IMR-90 (cell line): ENCODE data around the gene R3HDM4. TPM values are rescaled to one million over a fixed set of nuclear protein-coding genes. Genes with fewer than 3 reads are reported as not detected.

Experiments used
- ATAC-seq: fragments of 200-7000 bp; cut with Tn5 transposase; 2 replicates; pipeline ENCODE4 v1.9.1; 2020; ENCODE audit warnings: low read depth, mild to moderate bottlenecking, moderate library complexity
- BruUV-seq: library from RNA; stranded (reverse); fragments of 400-500 nt; replicated peaks from 2 replicates; lab custom pipeline; 2021; lab: Mats Ljungman, UMichigan
- CTCF ChIA-PET: fragments of 300-600 bp; formaldehyde crosslinking; extraction: SDS; loops from one replicate; lab custom pipeline; 2021; ENCODE audit warnings: antibody characterized with exemption; lab: Yijun Ruan, JAX
- POLR2A ChIA-PET: fragments of 300-600 bp; sonication (Branson Sonifier 250); formaldehyde crosslinking; loops from one replicate; lab custom pipeline; 2022; ENCODE audit warnings: antibody characterized with exemption; ENCODE audit not compliant: unreplicated experiment; lab: Charles Lee
- DNase-seq: peaks from one replicate; pipeline ENCODE4 v3.0.0; 2013
- H2AFZ ChIP-seq: replicated peaks from 2 replicates; pipeline ENCODE3; 2013; ENCODE audit warnings: low read length, mild to moderate bottlenecking; ENCODE audit not compliant: poor library complexity
- H2AK5ac ChIP-seq: 2 replicates; pipeline ENCODE4 v1.6.1; 2013; ENCODE audit warnings: low read depth, low read length, inconsistent platforms
- H2AK9ac ChIP-seq: replicated peaks from 2 replicates; pipeline ENCODE3; 2013; ENCODE audit warnings: mild to moderate bottlenecking, low read depth, low read length, moderate library complexity; ENCODE audit not compliant: poor library complexity
- H2BK120ac ChIP-seq: 2 replicates; pipeline ENCODE4 v1.6.1; 2013; ENCODE audit warnings: low read depth, low read length, inconsistent platforms
- H2BK15ac ChIP-seq: 3 replicates; pipeline ENCODE4 v1.6.1; 2013; ENCODE audit warnings: low read depth, low read length, inconsistent platforms
- H2BK20ac ChIP-seq: 2 replicates; pipeline ENCODE4 v1.6.1; 2013; ENCODE audit warnings: low read depth, mild to moderate bottlenecking, inconsistent platforms, low read length, moderate library complexity
- H2BK5ac ChIP-seq: 2 replicates; pipeline ENCODE4 v1.6.1; 2013; ENCODE audit warnings: mild to moderate bottlenecking, low read depth, low read length, inconsistent platforms; ENCODE audit not compliant: poor library complexity, severe bottlenecking
- H3K14ac ChIP-seq: replicated peaks from 2 replicates; pipeline ENCODE4 v1.6.1; 2013; ENCODE audit warnings: low read depth, low read length, inconsistent platforms
- H3K18ac ChIP-seq: 2 replicates; pipeline ENCODE4 v1.6.1; 2013; ENCODE audit warnings: low read depth, low read length, control low read depth
- H3K23ac ChIP-seq: 2 replicates; pipeline ENCODE4 v1.6.1; 2013; ENCODE audit warnings: low read depth, low read length, inconsistent platforms
- H3K27ac ChIP-seq: 2 replicates; pipeline ENCODE4 v1.5.1; 2013; ENCODE audit warnings: mild to moderate bottlenecking, control low read depth, low read length; ENCODE audit not compliant: insufficient read depth
- H3K27me3 ChIP-seq: 2 replicates; pipeline ENCODE4 v1.6.1; 2013; ENCODE audit warnings: low read length; ENCODE audit not compliant: control insufficient read depth, insufficient read depth
- H3K36me3 ChIP-seq: 2 replicates; pipeline ENCODE4 v1.6.1; 2013; ENCODE audit warnings: low read length, mixed read lengths; ENCODE audit not compliant: control insufficient read depth, insufficient read depth
- H3K4ac ChIP-seq: 2 replicates; pipeline ENCODE4 v1.6.1; 2013; ENCODE audit warnings: low read depth, low read length, inconsistent platforms
- H3K4me1 ChIP-seq: 2 replicates; pipeline ENCODE4 v1.6.1; 2013; ENCODE audit warnings: low read length, mixed read lengths; ENCODE audit not compliant: control insufficient read depth, insufficient read depth
- H3K4me2 ChIP-seq: 2 replicates; pipeline ENCODE4 v1.6.1; 2013; ENCODE audit warnings: low read depth, mild to moderate bottlenecking, control low read depth, low read length, moderate library complexity
- H3K4me3 ChIP-seq: 2 replicates; pipeline ENCODE4 v1.5.1; 2013; ENCODE audit warnings: low read depth, mild to moderate bottlenecking, control low read depth, low read length, moderate library complexity; ENCODE audit not compliant: insufficient read depth
- H3K56ac ChIP-seq: 2 replicates; pipeline ENCODE4 v1.6.1; 2013; ENCODE audit warnings: low read length, inconsistent platforms; ENCODE audit not compliant: insufficient read depth; ENCODE audit errors: extremely low read depth
- H3K79me1 ChIP-seq, 2 experiments: 2 replicates each; pipeline ENCODE4 v1.6.1; 2013; ENCODE audit warnings: low read length in 2 of 2, inconsistent platforms in 1 of 2, low read depth in 1 of 2
- H3K9ac ChIP-seq: 2 replicates; pipeline ENCODE4 v1.6.1; 2013; ENCODE audit warnings: low read depth, low read length, control low read depth
- H3K9me1 ChIP-seq: 2 replicates; pipeline ENCODE4 v1.6.1; 2013; ENCODE audit warnings: low read length, inconsistent platforms; ENCODE audit not compliant: insufficient read depth
- H3K9me3 ChIP-seq: 2 replicates; pipeline ENCODE4 v1.6.1; 2013; ENCODE audit warnings: low read length; ENCODE audit not compliant: control insufficient read depth, insufficient read depth
- H4K20me1 ChIP-seq: 2 replicates; pipeline ENCODE4 v1.6.1; 2013; ENCODE audit warnings: low read length, inconsistent platforms; ENCODE audit not compliant: insufficient read depth
- H4K5ac ChIP-seq: 2 replicates; pipeline ENCODE4 v1.6.1; 2013; ENCODE audit warnings: mild to moderate bottlenecking, low read depth, low read length, control low read depth
- H4K8ac ChIP-seq, 2 experiments: 2 replicates each; pipeline ENCODE4 v1.6.1; 2013; ENCODE audit warnings: low read depth in 2 of 2, low read length in 2 of 2, control low read depth in 1 of 2, inconsistent platforms in 1 of 2
- H4K91ac ChIP-seq: 2 replicates; pipeline ENCODE4 v1.6.1; 2013; ENCODE audit warnings: low read depth, low read length, inconsistent platforms; ENCODE audit not compliant: insufficient read depth
- CEBPB ChIP-seq: IDR thresholded peaks from 2 replicates; pipeline ENCODE4 v1.6.1; 2012; ENCODE audit warnings: low read depth, low read length, improper control_type of control experiment
- MAZ ChIP-seq: IDR thresholded peaks from 2 replicates; pipeline ENCODE4 v1.6.1; 2012; ENCODE audit warnings: low read depth, mild to moderate bottlenecking, low read length, improper control_type of control experiment, moderate library complexity, borderline replicate concordance
- USF2 ChIP-seq: fragments of 150-350 bp; IDR thresholded peaks from 2 replicates; pipeline ENCODE4 v1.6.1; 2017; ENCODE audit warnings: mild to moderate bottlenecking, antibody characterized with exemption, low read length, low read depth
- WGBS, 2 experiments: methylation state at CpG; one replicate each; pipeline versions ENCODE4 v1.1.5 to v1.1.7; 2013; ENCODE audit warnings: missing lambda C conversion rate in 2 of 2; ENCODE audit not compliant: insufficient read length in 1 of 2; ENCODE audit errors: extremely low coverage in 2 of 2; 5-methylcytosine and 5-hydroxymethylcytosine counted together
- dilution Hi-C: fragments of 300-500 bp; cut with HindIII; formaldehyde crosslinking; loops from one replicate; pipeline ENCODE4 v1.14.3; 2018; ENCODE audit warnings: low sequenced_read_pairs; ENCODE audit not compliant: unreplicated experiment
- in situ Hi-C: fragments of 300-500 bp; cut with MboI; formaldehyde crosslinking; loops from 3 replicates; pipeline ENCODE4 v1.14.3; 2019; ENCODE audit warnings: low sequenced_read_pairs, inconsistent platforms, mixed read lengths
- intact Hi-C: fragments of 100-400 bp; cut with micrococcal nuclease; formaldehyde crosslinking; loops from 2 replicates; pipeline ENCODE4 v1.10.0; 2022
- polyA plus RNA-seq, 3 experiments: library from polyadenylated mRNA; depleted of rRNA; stranded (reverse); fragments of >200 nt; gene quantifications; 2 replicates each; pipeline ENCODE4 v1.2.3, GENCODE V29; 2012; ENCODE audit warnings: low replicate concordance in 1 of 3
- total RNA-seq: library from RNA; depleted of rRNA; stranded (reverse); fragments of >200 nt; gene quantifications from 2 replicates; pipeline ENCODE4 v1.2.3, GENCODE V29; 2012

The R3HDM4 gene
- total and polyA plus RNA-seq, 2 of the 4 experiments (the other 2 are of a cell fraction), result 9.0 to 51.5 TPM

DNA sequence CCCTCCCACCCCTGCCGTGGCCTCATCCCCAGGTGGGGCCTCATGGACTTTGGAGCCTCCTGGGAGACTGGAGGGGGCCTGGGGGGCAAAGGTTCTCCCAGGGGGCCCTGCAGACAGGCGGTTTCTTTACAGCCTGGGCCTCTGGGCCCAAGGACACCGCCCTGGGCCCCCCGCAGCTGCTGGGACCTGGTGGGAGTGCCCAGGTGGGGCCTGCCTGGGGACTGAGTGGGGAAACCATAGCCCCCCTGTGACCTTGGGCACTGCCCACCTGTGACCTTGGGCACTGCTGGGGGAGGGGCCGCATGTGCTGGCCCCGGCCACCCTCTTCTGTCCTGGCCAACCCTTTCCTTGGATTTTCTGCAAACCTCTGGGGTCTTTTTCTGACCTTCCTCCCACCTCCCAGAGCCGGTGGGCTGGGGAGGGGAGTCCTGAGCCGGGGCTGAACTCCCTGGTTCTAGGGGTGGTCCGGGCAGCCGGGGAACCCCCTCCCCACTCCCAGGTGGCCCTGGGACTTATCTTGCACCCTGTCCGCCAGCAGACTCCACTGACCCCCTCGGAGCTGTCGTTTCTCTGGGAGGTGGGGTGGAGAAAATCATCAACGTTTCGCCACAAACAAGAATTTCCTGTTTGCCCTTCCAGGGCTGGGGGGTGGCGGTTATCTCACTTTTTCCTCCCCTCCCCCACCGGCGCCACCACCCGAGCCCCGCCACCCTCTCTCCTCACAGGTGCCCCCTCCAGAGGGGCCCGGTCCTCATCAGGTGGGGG lies 39.8 kb upstream of the R3HDM4 start:
- Histone ChIP-seq H3K9me1 (peaks cover 8% of the 10 kb centered on the region), H3K56ac (0 out of 2 replicates have a peak overlapping the region, but pooled peaks have one; percentile 22), H3K27me3 (no peaks in the 10 kb centered on the region), H3K4me1 (peaks cover 36% of the 10 kb centered on the region), H3K9ac (peak overlapping the region; percentile 37; the same call in 1 of the 2 replicates), H2BK120ac (peak overlapping the region; percentile 56), H4K8ac (peak overlapping the region; percentile 43 to 93), H3K23ac (peak overlapping the region; percentile 8), H3K9me3 (no peaks in the 10 kb centered on the region), H4K5ac (peak overlapping the region; percentile 38), H2BK15ac (no peak overlapping the region), H2BK20ac (peak overlapping the region; percentile 59), H2BK5ac (peak overlapping the region; percentile 93), H3K18ac (peak overlapping the region; percentile 5), H3K36me3 (peaks cover 9% of the 10 kb centered on the region; the same call in 1 of the 2 replicates), H3K4me3 (peak overlapping the region; percentile 18; the same call in 1 of the 2 replicates), H2AK5ac (peak overlapping the region; percentile 93), H4K91ac (peak overlapping the region; percentile 79), H2AK9ac (peak overlapping the region; percentile 98), H2AFZ (peak overlapping the region; percentile 69), H3K27ac (peak overlapping the region; percentile 78), H3K79me1 (peaks cover 34 to 77% of the 10 kb centered on the region in 2 experiments), H4K20me1 (peaks cover 44% of the 10 kb centered on the region), H3K4me2 (peak overlapping the region; percentile 76), H3K4ac (peak overlapping the region; percentile 95), H3K14ac (peak overlapping the region; percentile 66)
- DNase-seq (no peak), ATAC-seq (peak; percentile 40)
- BruUV-seq, result no TSS peak
- TF ChIP-seq USF2, result no peak
- TF ChIP-seq CEBPB, result peak; percentile 22; the same call in 1 of the 2 replicates
- TF ChIP-seq MAZ, result peak; percentile 42; the same call in 1 of the 2 replicates
- ChIA-PET POLR2A (no interaction called here), CTCF (no interaction called here)
- in situ Hi-C loops (no loop called here), dilution Hi-C loops (no loop called here), intact Hi-C loops (no loop called here)
- WGBS, 2 experiments, result no CpG with 5 or more reads among the region's 21 CpGs
